Fibroblast of upper back skin (primary cell): Measurements from ENCODE around the gene PRKAG1.
A peak's percentile ranks its signal among the peaks of the same experiment; 100 is the strongest.
"Not testable (repeated sequence)": the region's sequence is repeated elsewhere in the genome, so short reads cannot be mapped to it uniquely, and the experiment has no call there.

ENCODE experiments used
- DNase-seq: peaks from one replicate; pipeline ENCODE4 v3.0.0-alpha.2; 2013

The PRKAG1 gene

GRCh38 chr12:49018261-49019119, at the start of gene PRKAG1:
PRKAG1 (minus strand) TSS chr12:49018776; CDS start chr12:49018740, 36 bp downstream.
- peak; percentile 97 for DNase-seq

- no peak for DNase-seq
These were observed 47.5 kb upstream of the PRKAG1 start for GRCh38 chr12:49066120-49066519.

- DNase-seq, result no peak
These were observed 46.2 kb upstream of the PRKAG1 start for GRCh38 chr12:49064767-49065152.

GRCh38 chr12:49061916-49062315, 43.3 kb upstream of the PRKAG1 start:
- not testable (repeated sequence) for DNase-seq

DNA sequence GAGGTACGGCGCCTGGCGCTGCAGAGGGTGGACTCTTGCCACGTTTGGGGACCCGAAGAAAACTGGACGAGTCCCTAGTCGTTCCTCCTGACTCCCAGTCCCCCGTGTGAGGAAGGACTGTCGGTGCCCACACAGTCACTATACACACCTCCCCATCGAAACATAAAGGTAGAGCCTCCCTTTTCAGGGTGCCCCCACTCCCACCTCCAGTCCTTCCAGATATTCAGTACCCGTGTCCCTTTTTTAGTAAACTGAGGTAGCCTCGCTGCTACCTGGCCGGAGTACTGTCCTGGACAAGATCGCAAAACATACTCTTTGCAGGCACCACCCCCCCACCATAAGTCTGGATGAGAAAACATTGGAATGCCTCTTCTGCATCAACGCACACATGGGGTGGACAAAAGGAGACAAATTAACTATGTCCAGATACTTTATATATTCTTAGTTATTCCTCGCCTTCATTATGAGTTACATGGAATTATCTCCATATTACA, 42.6 kb upstream of the PRKAG1 start:
- no peak for DNase-seq

GRCh38 chr12:49060237-49061156, 41.9 kb upstream of the PRKAG1 start, which contains the start of gene KMT2D:
KMT2D (minus strand) TSS chr12:49060794; CDS start chr12:49055324, 5,470 bp downstream.
- DNase-seq, result peak; percentile 94

DNA sequence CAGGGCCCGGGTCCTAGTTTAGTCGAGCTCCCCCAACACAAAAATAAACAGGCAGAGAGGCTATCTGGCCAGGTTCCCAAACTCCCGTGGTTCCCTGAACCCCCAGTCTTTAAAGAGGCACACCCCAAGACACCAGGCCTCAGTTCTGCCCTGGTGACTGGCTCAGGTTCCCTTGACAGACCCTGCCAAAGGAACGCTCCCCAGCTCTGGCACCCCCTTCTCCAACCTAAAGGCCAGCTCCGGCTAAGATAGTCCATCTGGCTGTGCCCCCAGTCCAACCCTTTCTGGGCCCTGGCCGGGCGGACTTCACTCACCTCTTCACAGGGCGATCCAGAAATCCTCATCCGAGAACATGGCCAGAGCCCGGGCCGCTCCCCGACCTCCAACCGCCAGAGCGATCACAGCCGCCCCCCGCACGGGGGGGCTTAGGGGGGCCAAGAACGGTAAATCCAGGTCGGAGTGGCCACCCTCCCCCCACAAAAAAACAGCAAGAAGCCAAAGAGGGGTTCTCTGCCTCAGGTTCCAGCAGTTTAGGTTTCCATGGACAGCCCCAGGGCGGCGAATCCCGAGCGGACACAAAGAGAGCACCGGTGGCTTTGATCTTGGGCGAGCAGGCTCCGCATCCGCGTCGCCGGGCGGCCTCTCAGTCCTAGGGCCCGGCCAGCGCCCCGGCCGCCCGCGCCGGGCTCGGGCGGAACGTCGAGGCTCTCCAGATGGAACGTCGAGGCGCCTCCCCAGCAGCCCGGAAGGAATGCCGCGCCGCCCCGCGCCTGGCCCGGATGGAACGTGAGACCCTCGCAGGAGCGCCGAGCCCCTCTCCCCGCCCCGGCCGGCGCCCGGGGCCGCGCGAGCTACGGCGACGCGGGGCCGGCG, 41.0 kb upstream of the PRKAG1 start:
- no peak for DNase-seq

- no peak for DNase-seq
These were observed 40.4 kb upstream of the PRKAG1 start for GRCh38 chr12:49059045-49059298.

GRCh38 chr12:49058366-49059044, 39.9 kb upstream of the PRKAG1 start:
- DNase-seq, result no peak

- no peak for DNase-seq
These were observed 39.3 kb upstream of the PRKAG1 start for GRCh38 chr12:49057888-49058287.

DNA sequence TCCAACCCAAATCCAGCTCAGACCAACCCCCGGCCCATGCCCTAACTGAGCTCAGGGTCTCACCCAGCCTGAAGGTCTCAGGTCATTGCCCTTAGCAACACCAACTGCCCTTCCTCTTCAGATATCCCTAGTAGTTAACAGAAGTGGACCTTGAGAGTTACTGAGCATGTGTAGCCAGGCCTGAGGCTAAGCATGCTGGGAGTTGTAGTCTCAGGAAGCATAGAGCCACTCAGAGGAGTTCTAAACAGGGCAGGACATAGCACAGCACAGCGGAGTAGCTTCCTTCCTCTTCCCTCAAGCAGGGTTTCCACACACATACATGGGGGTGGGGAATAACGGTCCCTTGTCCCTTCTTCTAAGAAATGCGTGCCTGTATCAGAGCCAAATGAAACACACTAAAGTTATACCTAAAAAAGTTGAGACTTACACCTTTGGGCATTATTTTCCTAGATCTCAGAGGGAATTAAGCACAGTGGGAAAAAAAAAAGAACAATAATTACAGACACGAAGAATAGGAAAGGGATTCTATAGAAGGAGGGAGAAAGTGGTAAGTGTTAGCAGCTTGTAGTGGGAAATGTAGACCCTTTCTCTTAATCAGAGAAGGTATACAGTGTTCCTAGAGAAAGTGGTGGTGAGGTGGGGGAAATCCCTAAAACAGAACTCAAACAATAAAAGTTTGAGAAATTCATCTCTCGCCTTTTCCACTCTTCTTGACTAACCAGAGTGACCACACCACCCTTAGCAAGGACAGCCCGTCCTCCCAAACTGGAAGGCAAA, 37.6 kb upstream of the PRKAG1 start:
- peak; percentile 63 for DNase-seq

DNA sequence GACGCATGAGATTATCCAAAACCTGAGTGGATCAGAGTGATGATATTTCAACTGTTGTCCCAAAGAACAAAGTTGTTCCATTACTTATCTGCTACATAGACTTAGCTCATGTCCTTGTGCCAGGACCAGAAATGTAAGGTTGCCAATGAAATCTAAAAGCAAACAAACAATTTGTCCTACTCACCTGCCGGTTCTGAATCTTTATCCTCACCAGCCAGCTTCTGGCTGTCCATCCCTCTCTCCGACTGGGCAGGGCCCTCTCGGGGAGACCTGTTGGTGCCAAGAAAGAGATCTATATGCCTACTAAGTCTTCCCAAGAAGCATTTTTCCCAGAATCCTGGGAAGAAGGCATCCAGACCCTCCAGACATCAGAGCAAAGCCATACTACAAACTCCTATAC, 36.5 kb upstream of the PRKAG1 start:
- DNase-seq, result no peak

DNA sequence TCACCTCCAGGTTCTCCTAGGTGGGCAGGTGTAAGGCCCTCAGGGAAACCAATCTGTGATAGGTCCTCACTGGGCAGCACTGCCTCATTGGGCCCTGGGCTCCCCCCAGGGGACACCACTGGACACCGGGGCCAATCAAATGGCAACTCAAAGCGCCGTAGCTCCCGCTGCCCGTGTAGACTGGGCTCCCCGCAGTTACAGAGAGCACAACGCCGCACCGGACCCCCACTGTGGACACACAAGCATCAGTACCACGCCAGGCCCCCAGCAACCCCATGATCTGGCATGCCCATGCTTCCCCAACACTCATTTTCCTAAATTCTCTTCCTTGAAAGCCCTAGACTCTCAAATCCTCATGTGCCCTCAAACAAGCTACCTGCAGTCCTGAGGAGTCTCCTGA, 35.9 kb upstream of the PRKAG1 start:
- no peak for DNase-seq

GRCh38 chr12:49054096-49054495, 35.5 kb upstream of the PRKAG1 start:
- DNase-seq, result no peak

DNA sequence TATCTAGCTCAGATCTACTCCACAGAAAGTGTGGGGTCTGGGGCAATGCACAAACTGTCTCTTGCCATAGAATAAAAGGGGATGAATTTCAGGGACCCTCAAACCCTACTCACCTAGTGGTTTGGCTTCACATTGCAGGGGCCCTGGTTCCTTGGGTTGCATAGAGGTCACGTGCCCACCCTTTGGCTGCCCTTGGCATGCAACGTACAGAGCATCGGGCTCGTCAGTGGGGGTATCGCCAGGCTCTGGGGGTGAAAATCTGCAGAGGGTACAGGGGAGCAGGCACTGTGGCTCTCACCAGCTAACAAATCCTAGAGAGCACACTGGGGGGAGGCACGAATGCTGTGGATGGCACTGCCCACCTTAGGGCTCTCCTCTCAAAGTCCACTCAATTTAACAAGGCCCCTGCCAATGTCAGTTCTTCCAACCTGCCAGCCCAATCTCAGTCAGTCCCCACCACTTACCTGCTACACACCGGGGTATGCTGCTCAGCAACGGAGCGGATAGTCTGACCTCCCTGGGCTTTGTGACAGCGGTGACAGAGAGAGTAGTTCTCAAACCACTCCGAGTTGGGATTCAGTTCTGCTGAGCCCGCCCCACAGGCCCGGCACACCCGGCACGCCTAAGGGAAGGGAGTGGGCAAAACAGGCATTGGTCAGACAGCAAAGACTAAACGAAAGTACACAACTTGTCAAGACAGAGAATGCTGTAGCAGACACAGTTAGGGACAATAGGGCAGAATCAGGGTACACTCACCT, 34.1 kb upstream of the PRKAG1 start:
- no peak for DNase-seq

DNA sequence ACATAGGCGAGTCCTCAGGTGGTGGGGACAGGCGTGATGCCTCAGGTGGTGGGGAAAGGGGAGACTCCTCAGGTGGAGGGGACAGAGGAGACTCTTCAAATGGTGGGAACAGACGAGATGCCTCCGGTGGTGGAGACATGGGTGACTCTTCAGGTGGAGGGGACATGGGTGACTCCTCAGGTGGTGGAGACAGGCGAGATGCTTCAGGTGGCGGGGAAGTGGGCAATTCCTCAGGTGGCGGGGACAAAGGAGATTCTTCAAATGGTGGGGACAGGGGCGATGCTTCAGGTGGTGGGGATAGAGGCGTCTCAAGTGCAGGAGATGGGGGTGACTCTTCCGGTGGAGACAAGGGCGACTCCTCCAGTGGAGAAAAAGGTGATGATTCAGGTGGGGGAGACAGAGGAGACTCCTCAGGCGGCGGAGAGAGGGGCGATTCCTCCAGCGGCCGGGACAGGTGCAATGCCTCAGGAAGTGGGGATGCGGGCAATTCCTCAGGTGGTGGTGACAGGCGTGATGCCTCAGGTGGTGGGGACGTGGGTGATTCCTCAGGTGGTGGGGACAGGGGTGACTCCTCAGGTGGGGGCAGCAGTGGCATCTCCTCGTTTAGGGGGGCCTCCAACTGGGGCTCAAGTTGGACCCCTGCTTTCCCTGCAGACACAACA, 33.3 kb upstream of the PRKAG1 start:
- DNase-seq, result no peak

DNA sequence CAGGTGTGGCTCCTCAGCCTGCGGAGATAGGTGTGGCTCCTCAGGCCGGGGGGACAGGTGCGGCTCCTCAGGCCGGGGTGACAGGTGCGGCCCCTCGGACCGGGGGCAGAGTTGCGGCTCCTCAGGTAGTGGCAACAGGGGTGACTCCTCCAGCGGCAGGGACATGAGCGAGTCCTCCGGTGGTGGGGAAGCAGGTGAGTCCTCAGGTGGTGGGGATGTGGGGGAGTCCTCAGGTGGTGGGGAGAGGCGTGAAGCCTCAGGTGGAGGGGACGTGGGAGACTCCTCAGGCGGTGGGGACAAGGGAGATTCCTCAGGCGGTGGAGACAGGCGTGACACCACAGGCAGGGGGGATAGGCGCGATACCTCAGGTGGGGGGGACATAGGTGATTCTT, 32.8 kb upstream of the PRKAG1 start:
- DNase-seq, result no peak

GRCh38 chr12:49050507-49051372, 32.2 kb upstream of the PRKAG1 start:
- DNase-seq, result no peak
